Measurements from ENCODE around the gene CRB3. TPM values are rescaled to one million over a fixed set of nuclear protein-coding genes. Genes with fewer than 3 reads are reported as not detected.

Gene CRB3
- total and polyA plus RNA-seq, 9 of the 15 experiments (the other 6 are each of a cell fraction or from before 2014, with no cell fraction given) = 0.49 TPM; not detected in 8

DNA sequence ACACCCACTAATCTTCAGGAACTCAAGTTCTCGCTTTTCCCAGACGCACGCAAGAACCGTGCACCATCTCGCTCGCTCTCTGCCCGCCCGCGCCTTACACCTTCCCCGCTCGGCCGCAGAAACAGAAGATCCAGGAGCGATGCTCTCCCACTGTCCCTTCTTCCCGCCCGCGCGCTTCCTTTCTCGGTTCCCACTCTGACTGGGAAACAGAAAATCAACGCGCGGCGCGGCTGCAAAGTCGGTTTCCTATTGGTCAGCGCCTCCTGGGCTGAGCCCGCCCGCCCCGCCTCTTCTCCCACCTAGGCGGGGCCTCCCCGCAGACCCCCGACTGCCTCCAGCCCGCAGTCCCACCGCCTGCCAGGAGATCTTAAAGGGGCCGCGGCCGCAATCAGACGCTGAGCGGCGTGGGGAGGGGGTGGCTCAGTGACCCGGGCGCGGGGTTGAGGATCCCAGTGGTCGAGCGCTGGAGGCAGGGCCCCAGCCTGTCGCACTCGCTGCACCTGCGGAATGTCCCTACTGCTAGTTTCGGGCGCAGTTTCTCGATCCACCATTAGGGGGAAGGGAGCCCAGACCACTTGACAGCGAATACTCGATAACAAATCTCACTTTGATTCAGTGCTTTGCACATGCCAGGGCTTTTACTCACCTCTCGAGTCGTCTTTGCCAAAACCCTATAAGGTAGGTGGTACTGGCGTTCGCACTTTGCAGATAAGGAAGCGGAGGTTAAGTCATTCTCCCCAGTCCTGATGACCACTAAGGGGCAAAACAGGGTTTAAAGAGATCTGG is 3.8 kb upstream of the CRB3 start (continued):
- TF ChIP-seq ZNF121 (CRISPR knock-in tag; conservative IDR thresholded peaks at IDR 0.05) (no peak), CBFA2T3 (IDR thresholded peaks at IDR 0.05) (no peak; the same call in 1 of the 2 replicates), POLR2B (IDR thresholded peaks at IDR 0.05; ENCODE audit: low read depth, partially characterized antibody) (no peak), ZNF444 (CRISPR knock-in tag; IDR thresholded peaks at IDR 0.05) (no peak), ZNF707 (CRISPR knock-in tag; conservative IDR thresholded peaks at IDR 0.05) (no peak), WHSC1 (IDR thresholded peaks at IDR 0.05; ENCODE audit: low read length) (no peak), FOXA3 (CRISPR knock-in tag; conservative IDR thresholded peaks at IDR 0.05 in 1 of 2, IDR thresholded peaks at IDR 0.05 in 1 of 2) (no peak), PHF8 (IDR thresholded peaks at IDR 0.05; ENCODE audit: borderline replicate concordance, low read length) (peak; percentile 56; the same call in 1 of the 2 replicates), ATF1 (CRISPR knock-in tag; IDR thresholded peaks at IDR 0.05) (peak; percentile 13; the same call in 1 of the 2 replicates), ATF1 (tag; IDR thresholded peaks at IDR 0.05) (peak; percentile 74), KLF13 (tag; IDR thresholded peaks at IDR 0.05; ENCODE audit: borderline replicate concordance, low read depth) (no peak), CBFB (CRISPR knock-in tag; IDR thresholded peaks at IDR 0.05) (no peak), SMARCB1 (IDR thresholded peaks at IDR 0.05; ENCODE audit: insufficient read length, low read depth) (no peak), U2AF1 (optimal IDR thresholded peaks at IDR 0.05; ENCODE audit: low read depth, low read length) (no peak), FOXP1 (CRISPR knock-in tag; IDR thresholded peaks at IDR 0.05) (no peak), SRSF1 (IDR thresholded peaks at IDR 0.05; ENCODE audit: low read depth, low read length) (no peak), TOE1 (IDR thresholded peaks at IDR 0.05; ENCODE audit: borderline replicate concordance) (peak; percentile 88), TOE1 (CRISPR knock-in tag; IDR thresholded peaks at IDR 0.05; ENCODE audit: borderline replicate concordance, low read depth) (no peak), NFRKB (IDR thresholded peaks at IDR 0.05; ENCODE audit: low read depth) (no peak), BACH1 (tag; IDR thresholded peaks at IDR 0.05) (no peak), CTCF (IDR thresholded peaks at IDR 0.05 in 2 of 3, conservative IDR thresholded peaks at IDR 0.05 in 1 of 3; ENCODE audit: insufficient read depth in 2 of 3, low read depth in 1 of 3, low read length in 3 of 3) (peak; percentile 63 to 82 (median 75)), ADNP (tag; IDR thresholded peaks at IDR 0.05) (no peak), SMARCE1 (IDR thresholded peaks at IDR 0.05) (0 out of 2 replicates have a peak, but pooled peaks have one; percentile 18), EGR1 (conservative IDR thresholded peaks at IDR 0.05) (no peak)
- TF ChIP-seq, protein P1, sequence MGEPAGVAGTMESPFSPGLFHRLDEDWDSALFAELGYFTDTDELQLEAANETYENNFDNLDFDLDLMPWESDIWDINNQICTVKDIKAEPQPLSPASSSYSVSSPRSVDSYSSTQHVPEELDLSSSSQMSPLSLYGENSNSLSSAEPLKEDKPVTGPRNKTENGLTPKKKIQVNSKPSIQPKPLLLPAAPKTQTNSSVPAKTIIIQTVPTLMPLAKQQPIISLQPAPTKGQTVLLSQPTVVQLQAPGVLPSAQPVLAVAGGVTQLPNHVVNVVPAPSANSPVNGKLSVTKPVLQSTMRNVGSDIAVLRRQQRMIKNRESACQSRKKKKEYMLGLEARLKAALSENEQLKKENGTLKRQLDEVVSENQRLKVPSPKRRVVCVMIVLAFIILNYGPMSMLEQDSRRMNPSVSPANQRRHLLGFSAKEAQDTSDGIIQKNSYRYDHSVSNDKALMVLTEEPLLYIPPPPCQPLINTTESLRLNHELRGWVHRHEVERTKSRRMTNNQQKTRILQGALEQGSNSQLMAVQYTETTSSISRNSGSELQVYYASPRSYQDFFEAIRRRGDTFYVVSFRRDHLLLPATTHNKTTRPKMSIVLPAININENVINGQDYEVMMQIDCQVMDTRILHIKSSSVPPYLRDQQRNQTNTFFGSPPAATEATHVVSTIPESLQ (CRISPR knock-in tag; IDR thresholded peaks at IDR 0.05) = 0 out of 2 replicates have a peak, but pooled peaks have one; percentile 22
- TF ChIP-seq, protein P2, sequence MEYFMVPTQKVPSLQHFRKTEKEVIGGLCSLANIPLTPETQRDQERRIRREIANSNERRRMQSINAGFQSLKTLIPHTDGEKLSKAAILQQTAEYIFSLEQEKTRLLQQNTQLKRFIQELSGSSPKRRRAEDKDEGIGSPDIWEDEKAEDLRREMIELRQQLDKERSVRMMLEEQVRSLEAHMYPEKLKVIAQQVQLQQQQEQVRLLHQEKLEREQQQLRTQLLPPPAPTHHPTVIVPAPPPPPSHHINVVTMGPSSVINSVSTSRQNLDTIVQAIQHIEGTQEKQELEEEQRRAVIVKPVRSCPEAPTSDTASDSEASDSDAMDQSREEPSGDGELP (CRISPR knock-in tag; IDR thresholded peaks at IDR 0.05; ENCODE audit: borderline replicate concordance) = peak; percentile 84

Data from K562 (cell line).